Body of pancreas (tissue), 4 donors: ENCODE results near the gene TUBGCP5. TPM values are rescaled to one million over a fixed set of nuclear protein-coding genes. Genes with fewer than 3 reads are reported as not detected.

Experiments used
- ATAC-seq: fragments of 150-250 bp; one replicate; pipeline ENCODE4 v1.9.1; 2016
- DNase-seq, 4 donors: peaks; one replicate each; pipeline ENCODE4 v3.0.0-alpha.2; 2019
- H3K27ac ChIP-seq, 4 donors: fragments of 200-600 bp; sonication (generic); 1 replicate in 3 of 4; 2 replicates in 1 of 4; pipeline versions ENCODE4 v1.5.1 to v1.6.1; 2016 to 2019; ENCODE audit warnings: mild to moderate bottlenecking in 1 of 4, mixed read lengths in 1 of 4, moderate library complexity in 1 of 4
- H3K27me3 ChIP-seq, 2 donors: fragments of 200-600 bp; sonication (generic); one replicate each; pipeline ENCODE4 v1.6.0; 2016; ENCODE audit warnings: mild to moderate bottlenecking in 1 of 2
- H3K36me3 ChIP-seq, 2 donors: fragments of 200-600 bp; sonication (generic); replicated peaks in 1 of 2; 2 replicates each; pipeline ENCODE4 v1.5.1; 2016; ENCODE audit warnings: low read depth in 2 of 2; ENCODE audit not compliant: insufficient read depth in 1 of 2
- H3K4me1 ChIP-seq: fragments of 200-600 bp; sonication (generic); one replicate; pipeline ENCODE4 v1.6.0; 2016
- H3K4me3 ChIP-seq, 2 donors: fragments of 200-600 bp; sonication (generic); 1 replicate in 1 of 2; 2 replicates in 1 of 2; pipeline ENCODE4 v1.5.1; 2016 to 2019
- H3K9me3 ChIP-seq, 3 donors: fragments of 200-600 bp; sonication (generic); 1 replicate in 2 of 3; 2 replicates in 1 of 3; pipeline ENCODE4 v1.5.1; 2016
- POLR2A ChIP-seq, 3 donors: fragments of 450-650 bp; IDR thresholded peaks; one replicate each; pipeline ENCODE4 v1.6.1; 2016; ENCODE audit warnings: antibody characterized with exemption in 3 of 3, mild to moderate bottlenecking in 2 of 3
- WGBS, 2 donors: methylation state at CpG; one replicate each; pipeline ENCODE4 v1.1.5; 2017; 5-methylcytosine and 5-hydroxymethylcytosine counted together
- intact Hi-C: fragments of 100-400 bp; cut with DNase I; formaldehyde crosslinking; loops from one replicate; pipeline ENCODE4 v1.15.1; 2023
- total RNA-seq, 2 donors: library from RNA; depleted of rRNA; stranded (reverse); fragments of >200 nt; gene quantifications; one replicate each; pipeline ENCODE4 v1.1.0, GENCODE V29; 2016
- TF ChIP-seq, protein P1 (sequence below), 7 experiments: fragments of 450-650 bp in 4 of 7; fragments of 200-600 bp in 3 of 7; sonication (generic) in 3 of 7; IDR thresholded peaks; one replicate each; pipeline ENCODE4 v1.5.1; 2016 to 2019; ENCODE audit warnings: antibody characterized with exemption in 7 of 7

The TUBGCP5 gene
- total RNA-seq, 2 donors from 2014 or later = 12.2 to 12.7 TPM

DNA sequence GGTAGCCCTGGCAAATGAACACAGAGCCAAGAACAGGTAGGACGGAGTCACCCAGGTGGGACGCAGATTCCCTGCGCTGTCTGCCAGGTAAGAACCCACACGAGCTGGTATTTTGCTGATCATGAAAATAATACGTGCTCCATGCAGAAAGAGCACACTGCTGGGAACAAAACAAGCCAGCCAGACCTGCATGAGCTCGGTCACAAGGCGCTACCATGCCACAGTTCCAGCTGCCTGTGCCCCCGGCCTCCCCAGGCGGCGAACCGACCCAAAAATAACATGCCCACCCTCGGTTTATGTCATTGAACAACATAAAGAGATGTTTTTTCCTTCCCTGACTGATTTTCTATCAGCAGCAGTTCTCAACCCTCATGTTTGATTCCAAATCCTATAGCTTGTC lies 85.0 kb downstream of the TUBGCP5 start:
- H3K4me1 ChIP-seq = peaks cover 52% of the 10 kb centered on the region
- intact Hi-C loops = no loop called here
- DNase-seq (no peak), ATAC-seq (no peak)
- H3K4me3 ChIP-seq = no peak overlapping the region
- H3K36me3 ChIP-seq = no peaks in the 10 kb centered on the region
- H3K9me3 ChIP-seq = no peaks in the 10 kb centered on the region
- 84 to 87% methylated on average over 12 of the region's 12 CpGs for WGBS, 2 donors
- TF ChIP-seq POLR2A (IDR thresholded peaks at IDR 0.05) = no peak
- TF ChIP-seq, protein P1, sequence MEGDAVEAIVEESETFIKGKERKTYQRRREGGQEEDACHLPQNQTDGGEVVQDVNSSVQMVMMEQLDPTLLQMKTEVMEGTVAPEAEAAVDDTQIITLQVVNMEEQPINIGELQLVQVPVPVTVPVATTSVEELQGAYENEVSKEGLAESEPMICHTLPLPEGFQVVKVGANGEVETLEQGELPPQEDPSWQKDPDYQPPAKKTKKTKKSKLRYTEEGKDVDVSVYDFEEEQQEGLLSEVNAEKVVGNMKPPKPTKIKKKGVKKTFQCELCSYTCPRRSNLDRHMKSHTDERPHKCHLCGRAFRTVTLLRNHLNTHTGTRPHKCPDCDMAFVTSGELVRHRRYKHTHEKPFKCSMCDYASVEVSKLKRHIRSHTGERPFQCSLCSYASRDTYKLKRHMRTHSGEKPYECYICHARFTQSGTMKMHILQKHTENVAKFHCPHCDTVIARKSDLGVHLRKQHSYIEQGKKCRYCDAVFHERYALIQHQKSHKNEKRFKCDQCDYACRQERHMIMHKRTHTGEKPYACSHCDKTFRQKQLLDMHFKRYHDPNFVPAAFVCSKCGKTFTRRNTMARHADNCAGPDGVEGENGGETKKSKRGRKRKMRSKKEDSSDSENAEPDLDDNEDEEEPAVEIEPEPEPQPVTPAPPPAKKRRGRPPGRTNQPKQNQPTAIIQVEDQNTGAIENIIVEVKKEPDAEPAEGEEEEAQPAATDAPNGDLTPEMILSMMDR (IDR thresholded peaks at IDR 0.05) = no peak
- H3K27ac ChIP-seq = no peak overlapping the region
- no peaks in the 10 kb centered on the region for H3K27me3 ChIP-seq

DNA sequence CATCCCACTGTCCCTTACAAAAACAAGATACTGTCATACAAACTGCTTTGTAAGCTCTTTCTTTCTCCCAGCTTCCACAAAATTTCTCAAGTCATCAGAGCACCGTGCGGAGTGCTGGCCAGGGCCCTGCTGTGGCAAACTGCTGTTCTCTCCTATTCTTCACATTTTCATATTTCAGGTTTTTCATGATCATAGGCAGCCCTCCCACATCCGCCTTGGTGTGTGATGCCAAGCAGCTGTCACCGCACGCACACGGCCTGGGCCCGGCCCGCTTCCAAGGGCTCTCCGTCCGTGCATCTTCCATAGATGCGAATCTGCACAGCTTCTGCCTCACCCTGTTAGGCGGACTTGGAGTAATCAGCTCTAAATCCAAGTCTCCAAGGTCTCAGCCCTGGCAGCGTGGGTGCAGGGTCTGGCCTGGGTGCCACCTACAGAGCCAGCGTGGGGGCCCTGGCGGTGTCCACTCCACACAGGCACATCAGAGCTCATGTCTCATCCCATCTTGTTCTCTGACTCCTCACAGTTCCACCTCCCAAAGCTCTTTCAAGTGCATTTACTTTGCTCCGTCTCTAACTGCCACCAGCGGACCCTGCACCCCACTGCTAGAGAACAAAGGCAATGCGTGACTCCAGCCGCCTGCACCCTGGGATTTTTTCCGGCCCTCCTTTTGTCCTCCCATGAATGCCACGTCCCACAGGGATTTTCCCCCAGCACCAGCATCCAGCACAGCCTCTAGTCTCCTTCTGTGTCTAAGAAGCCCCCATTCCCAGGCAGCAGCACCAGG lies 86.4 kb downstream of the TUBGCP5 start:
- no peak overlapping the region for H3K27ac ChIP-seq
- DNase-seq (no peak), ATAC-seq (no peak)

DNA sequence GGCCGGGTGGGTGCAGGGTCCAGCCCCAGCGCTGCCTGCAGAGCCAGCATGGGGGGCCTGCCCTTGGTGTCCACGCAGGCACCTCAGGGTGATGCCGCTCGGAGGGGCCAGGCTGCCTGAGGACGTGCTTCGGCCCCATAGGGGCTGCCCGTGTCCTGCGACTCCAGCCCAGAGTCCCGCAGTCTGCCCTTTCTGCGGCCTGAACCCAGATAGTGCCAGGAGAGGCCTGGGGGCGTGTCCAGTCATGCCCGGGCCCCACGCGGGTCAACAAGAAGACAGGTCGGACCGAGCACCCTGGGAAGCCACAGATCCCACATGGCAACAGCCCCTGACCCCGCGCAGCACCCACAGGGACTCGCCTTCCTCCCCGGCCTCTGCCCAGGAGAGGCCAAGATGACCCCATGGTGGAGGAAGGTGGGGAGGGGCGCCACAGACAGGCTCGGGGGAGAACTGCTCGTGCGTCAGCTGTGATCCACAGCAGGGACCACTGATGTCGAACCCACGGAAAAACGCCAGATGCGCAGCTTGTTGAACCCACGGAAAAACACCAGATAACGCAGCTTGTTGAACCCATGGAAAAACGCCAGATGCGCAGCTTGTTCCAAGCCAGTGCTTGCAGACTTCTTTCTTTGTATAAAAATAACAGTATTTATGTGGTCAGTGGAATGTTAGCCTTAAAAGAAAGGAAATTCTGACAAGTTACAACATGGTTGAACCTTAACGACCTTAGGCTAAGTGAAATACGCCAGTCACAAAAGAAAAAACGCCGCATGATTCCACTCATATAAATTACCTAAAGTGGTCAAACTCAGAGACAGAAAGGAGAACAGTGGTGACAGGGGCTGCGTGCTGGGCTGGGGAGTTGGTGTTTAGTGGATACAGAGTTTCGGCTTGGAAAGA lies 87.7 kb downstream of the TUBGCP5 start:
- no peaks in the 10 kb centered on the region for H3K9me3 ChIP-seq
- no peaks in the 10 kb centered on the region for H3K27me3 ChIP-seq
- no peaks in the 10 kb centered on the region for H3K36me3 ChIP-seq
- intact Hi-C loops = no loop called here
- peak in 2 of 4 donors; percentile 29 to 37 for DNase-seq
- no peak overlapping the region for H3K4me3 ChIP-seq
- peaks cover 53% of the 10 kb centered on the region for H3K4me1 ChIP-seq
- TF ChIP-seq POLR2A (IDR thresholded peaks at IDR 0.05) = no peak
- TF ChIP-seq, protein P1 (IDR thresholded peaks at IDR 0.05) = no peak
- H3K27ac ChIP-seq = peak overlapping the region in 2 of 4 donors; percentile 28
- no peak for ATAC-seq
- 73 to 74% methylated on average over 10 to 34 of the region's 39 CpGs for WGBS, 2 donors

More for the DNA sequence above, 86.4 kb downstream of the TUBGCP5 start:
- Histone ChIP-seq H3K4me3 (no peak overlapping the region), H3K36me3 (no peaks in the 10 kb centered on the region), H3K9me3 (no peaks in the 10 kb centered on the region), H3K4me1 (peaks cover 51% of the 10 kb centered on the region), H3K27me3 (no peaks in the 10 kb centered on the region)
- intact Hi-C loops = no loop called here
- WGBS, 2 donors = 59 to 60% methylated on average over 21 of the region's 21 CpGs
- no peak for TF ChIP-seq POLR2A (IDR thresholded peaks at IDR 0.05)
- TF ChIP-seq, protein P1 (IDR thresholded peaks at IDR 0.05) = no peak

DNA sequence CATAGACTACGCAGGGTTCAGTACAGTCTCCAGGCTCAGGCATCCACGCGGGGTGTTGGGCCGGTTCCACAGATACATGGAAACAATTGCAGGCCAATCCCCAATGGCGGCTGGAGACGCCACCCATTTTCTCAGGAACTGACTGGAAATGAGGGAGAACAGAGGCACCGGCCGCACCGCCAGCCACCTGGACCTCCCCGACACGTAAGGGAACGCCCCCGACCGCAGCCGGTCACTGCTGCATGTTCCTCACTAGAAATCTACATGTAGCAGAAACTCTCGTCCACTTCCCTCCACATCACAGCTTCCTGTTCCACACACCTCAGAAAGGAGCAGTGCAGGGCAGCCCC lies 88.4 kb downstream of the TUBGCP5 start:
- DNase-seq (no peak), ATAC-seq (no peak)
- 92 to 97% methylated on average over 7 to 16 of the region's 16 CpGs for WGBS, 2 donors
- Histone ChIP-seq H3K4me3 (no peak overlapping the region), H3K27ac (peak overlapping the region in 1 of 4 donors; percentile 28), H3K9me3 (no peaks in the 10 kb centered on the region), H3K27me3 (no peaks in the 10 kb centered on the region), H3K4me1 (peaks cover 46% of the 10 kb centered on the region), H3K36me3 (peaks cover 0 to 2% of the 10 kb centered on the region in 2 donors)
- TF ChIP-seq POLR2A (IDR thresholded peaks at IDR 0.05) = no peak
- TF ChIP-seq, protein P1 (IDR thresholded peaks at IDR 0.05) = no peak
- intact Hi-C loops = no loop called here
